PC-3 (cell line): ENCODE data around the gene ATRAID.

ENCODE experiments used
- CTCF ChIP-seq: fragments of 300-600 bp; sonication (generic); conservative IDR thresholded peaks from 2 replicates; pipeline ENCODE4 v1.5.1; 2017; ENCODE audit warnings: antibody characterized with exemption, low read depth, mild to moderate bottlenecking, low read length
- EZH2 ChIP-seq: fragments of 300-600 bp; sonication (generic); IDR thresholded peaks from one replicate; pipeline ENCODE4 v1.6.1; 2017; ENCODE audit warnings: antibody characterized with exemption, mild to moderate bottlenecking, low read length; ENCODE audit not compliant: unreplicated experiment
- EZH2phosphoT487 ChIP-seq: fragments of 300-600 bp; sonication (generic); IDR thresholded peaks from 2 replicates; pipeline ENCODE4 v1.6.1; 2018; ENCODE audit warnings: mild to moderate bottlenecking, antibody characterized with exemption, low read length, borderline replicate concordance

- no peak for TF ChIP-seq CTCF
- TF ChIP-seq EZH2phosphoT487: no peak
- no peak for TF ChIP-seq EZH2
Observed at GRCh38 chr2:27174638-27175037, 37.2 kb upstream of the ATRAID start.
